ENCODE results near the gene BCAS1. TPM values are rescaled to one million over a fixed set of nuclear protein-coding genes. Genes with fewer than 3 reads are reported as not detected.

Gene BCAS1
- total RNA-seq, 2 experiments from 2014 or later, result 0.16 to 0.19 TPM

DNA sequence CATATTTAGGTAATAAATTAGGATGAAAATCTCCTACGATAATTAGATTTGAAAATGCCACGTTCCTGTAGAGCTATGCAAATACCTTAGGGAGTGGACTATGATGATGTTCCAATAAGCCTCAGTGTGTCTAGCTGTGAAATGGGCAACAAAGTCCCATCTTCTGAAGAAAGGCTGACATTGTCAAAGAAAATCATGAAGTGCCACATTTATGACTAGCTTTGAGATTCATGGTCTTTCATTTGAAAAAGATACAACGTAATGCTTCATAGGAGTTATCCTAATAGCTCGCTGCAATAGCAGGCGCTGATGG is 23.8 kb upstream of the BCAS1 start:
- BruUV-seq (replicated peaks), result no TSS peak
- POLR2A ChIA-PET, result interaction anchor here (1.4 kb wide), 1 partner anchor 105 kb away, joined by 4 read pairs; no protein-coding TSS in a partner anchor
- Histone ChIP-seq H3K79me2 (ENCODE audit: insufficient read depth, low read depth, low read length) (no peaks in the 10 kb centered on the region), H4K20me1 (ENCODE audit: insufficient read depth, low read length) (no peaks in the 10 kb centered on the region), H3K36me3 (ENCODE audit: insufficient read depth, low read length) (no peaks in the 10 kb centered on the region), H3K9me2 (ENCODE audit: insufficient read depth, low read length) (no peaks in the 10 kb centered on the region), H2AFZ (ENCODE audit: low read length) (no peak overlapping the region), H3K4me2 (ENCODE audit: low read length) (no peak overlapping the region), H3K4me3 (ENCODE audit: low read depth, low read length, poor library complexity, severe bottlenecking) (no peak overlapping the region), H3K27ac (ENCODE audit: low read depth, low read length, poor library complexity, severe bottlenecking) (no peak overlapping the region), H3K9me3 (ENCODE audit: low read length) (no peaks in the 10 kb centered on the region), H3K4me1 (ENCODE audit: insufficient read depth, low read length, poor library complexity, severe bottlenecking) (no peaks in the 10 kb centered on the region)
- TF ChIP-seq EZH2phosphoT487 (IDR thresholded peaks at IDR 0.05; ENCODE audit: borderline replicate concordance, low read depth, low read length), result no peak
- TF ChIP-seq, protein P1, sequence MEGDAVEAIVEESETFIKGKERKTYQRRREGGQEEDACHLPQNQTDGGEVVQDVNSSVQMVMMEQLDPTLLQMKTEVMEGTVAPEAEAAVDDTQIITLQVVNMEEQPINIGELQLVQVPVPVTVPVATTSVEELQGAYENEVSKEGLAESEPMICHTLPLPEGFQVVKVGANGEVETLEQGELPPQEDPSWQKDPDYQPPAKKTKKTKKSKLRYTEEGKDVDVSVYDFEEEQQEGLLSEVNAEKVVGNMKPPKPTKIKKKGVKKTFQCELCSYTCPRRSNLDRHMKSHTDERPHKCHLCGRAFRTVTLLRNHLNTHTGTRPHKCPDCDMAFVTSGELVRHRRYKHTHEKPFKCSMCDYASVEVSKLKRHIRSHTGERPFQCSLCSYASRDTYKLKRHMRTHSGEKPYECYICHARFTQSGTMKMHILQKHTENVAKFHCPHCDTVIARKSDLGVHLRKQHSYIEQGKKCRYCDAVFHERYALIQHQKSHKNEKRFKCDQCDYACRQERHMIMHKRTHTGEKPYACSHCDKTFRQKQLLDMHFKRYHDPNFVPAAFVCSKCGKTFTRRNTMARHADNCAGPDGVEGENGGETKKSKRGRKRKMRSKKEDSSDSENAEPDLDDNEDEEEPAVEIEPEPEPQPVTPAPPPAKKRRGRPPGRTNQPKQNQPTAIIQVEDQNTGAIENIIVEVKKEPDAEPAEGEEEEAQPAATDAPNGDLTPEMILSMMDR (conservative IDR thresholded peaks at IDR 0.05; ENCODE audit: low read length), result no peak
- no peak for DNase-seq (ENCODE audit: low spot score)
- intact Hi-C loops (cut with micrococcal nuclease; ENCODE audit: unreplicated experiment), result no loop called here
- CTCF ChIA-PET (ENCODE audit: unreplicated experiment), result no interaction called here

DNA sequence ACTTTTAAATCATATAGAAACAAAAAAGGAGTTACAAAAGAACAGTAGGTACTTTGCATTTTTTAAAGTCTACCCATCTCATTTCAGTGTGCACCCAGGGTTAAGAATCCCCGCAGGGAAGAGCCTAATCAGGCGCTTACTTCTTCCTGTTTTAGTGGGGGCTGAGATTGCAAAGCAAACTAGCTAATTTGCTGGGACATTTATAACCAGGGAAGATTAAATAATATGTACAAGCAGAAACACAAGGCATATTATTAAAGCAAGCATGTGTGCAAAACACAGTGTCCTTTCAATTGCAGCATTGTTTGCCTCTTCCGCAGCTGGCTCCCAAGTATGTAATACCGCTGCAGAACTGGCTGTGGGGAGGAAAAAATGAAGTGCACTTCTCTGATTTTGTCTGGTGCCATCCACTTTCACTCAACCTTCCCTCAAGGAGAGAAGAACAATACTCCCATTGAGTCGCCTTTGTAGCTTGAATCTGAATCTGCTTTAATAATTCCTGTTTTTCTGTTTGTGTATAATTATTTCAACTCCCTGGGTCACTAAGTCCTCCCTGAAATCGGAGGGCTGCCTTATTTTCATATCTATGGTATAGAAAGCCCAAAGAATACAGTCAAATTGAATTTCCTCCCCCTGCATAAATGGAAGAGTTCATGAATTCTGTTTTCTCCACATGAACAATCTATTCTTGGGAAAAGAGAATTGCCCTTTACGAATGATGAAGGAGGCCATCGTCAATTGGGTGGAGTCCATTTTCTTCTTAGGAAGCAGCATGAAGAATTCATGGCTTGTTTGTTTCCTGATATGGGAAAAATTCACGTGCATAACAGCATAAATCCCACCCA is 23.3 kb upstream of the BCAS1 start:
- no peak for DNase-seq (ENCODE audit: low spot score)
- Histone ChIP-seq H3K4me3 (ENCODE audit: low read depth, low read length, poor library complexity, severe bottlenecking) (no peak overlapping the region), H3K79me2 (ENCODE audit: insufficient read depth, low read depth, low read length) (no peaks in the 10 kb centered on the region), H3K4me1 (ENCODE audit: insufficient read depth, low read length, poor library complexity, severe bottlenecking) (no peaks in the 10 kb centered on the region), H3K27ac (ENCODE audit: low read depth, low read length, poor library complexity, severe bottlenecking) (no peak overlapping the region), H2AFZ (ENCODE audit: low read length) (no peak overlapping the region), H4K20me1 (ENCODE audit: insufficient read depth, low read length) (no peaks in the 10 kb centered on the region), H3K9me2 (ENCODE audit: insufficient read depth, low read length) (no peaks in the 10 kb centered on the region), H3K4me2 (ENCODE audit: low read length) (no peak overlapping the region), H3K36me3 (ENCODE audit: insufficient read depth, low read length) (no peaks in the 10 kb centered on the region), H3K9me3 (ENCODE audit: low read length) (no peaks in the 10 kb centered on the region)
- CTCF ChIA-PET (ENCODE audit: unreplicated experiment), result no interaction called here
- intact Hi-C loops (cut with micrococcal nuclease; ENCODE audit: unreplicated experiment), result no loop called here
- TF ChIP-seq EZH2phosphoT487 (IDR thresholded peaks at IDR 0.05; ENCODE audit: borderline replicate concordance, low read depth, low read length), result no peak
- TF ChIP-seq, protein P1 (conservative IDR thresholded peaks at IDR 0.05; ENCODE audit: low read length), result no peak
- no TSS peak for BruUV-seq (replicated peaks)
- POLR2A ChIA-PET, result interaction anchor here (1.4 kb wide), 1 partner anchor 106 kb away, joined by 4 read pairs; no protein-coding TSS in a partner anchor

DNA sequence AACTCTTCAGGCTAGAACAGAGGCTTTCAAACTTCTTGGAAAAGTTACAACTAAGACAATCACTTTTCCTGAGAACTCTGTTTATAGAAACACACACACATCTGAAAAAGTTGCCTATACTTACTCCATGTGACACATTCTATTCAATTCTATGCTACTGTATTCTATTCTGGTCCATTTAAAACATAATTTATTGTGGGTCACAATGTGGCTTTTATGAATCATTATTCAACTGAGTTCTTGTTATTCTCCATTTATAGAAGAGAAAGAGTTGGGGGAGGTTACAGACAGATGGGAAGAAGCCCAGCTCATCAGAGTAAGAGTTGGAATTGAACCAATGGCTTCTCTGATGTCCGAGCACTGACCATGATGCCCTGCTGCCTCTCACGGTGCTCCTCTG is 21.6 kb upstream of the BCAS1 start:
- CTCF ChIA-PET (ENCODE audit: unreplicated experiment), result interaction anchor here (0.6 kb wide), 1 partner anchor 17 kb away, joined by 4 read pairs; no protein-coding TSS in a partner anchor
- H3K36me3 ChIP-seq (ENCODE audit: insufficient read depth, low read length), result no peaks in the 10 kb centered on the region
- intact Hi-C loops (cut with micrococcal nuclease; ENCODE audit: unreplicated experiment), result no loop called here

More for the DNA sequence above, 21.6 kb upstream of the BCAS1 start:
- DNase-seq (ENCODE audit: low spot score), result no peak
- Histone ChIP-seq H3K4me2 (ENCODE audit: low read length) (no peak overlapping the region), H4K20me1 (ENCODE audit: insufficient read depth, low read length) (no peaks in the 10 kb centered on the region), H3K9me3 (ENCODE audit: low read length) (no peaks in the 10 kb centered on the region), H3K4me1 (ENCODE audit: insufficient read depth, low read length, poor library complexity, severe bottlenecking) (no peaks in the 10 kb centered on the region), H3K9me2 (ENCODE audit: insufficient read depth, low read length) (no peaks in the 10 kb centered on the region), H3K27ac (ENCODE audit: low read depth, low read length, poor library complexity, severe bottlenecking) (no peak overlapping the region), H2AFZ (ENCODE audit: low read length) (no peak overlapping the region), H3K79me2 (ENCODE audit: insufficient read depth, low read depth, low read length) (no peaks in the 10 kb centered on the region), H3K4me3 (ENCODE audit: low read depth, low read length, poor library complexity, severe bottlenecking) (no peak overlapping the region)
- POLR2A ChIA-PET, result interaction anchor here (1.0 kb wide), 1 partner anchor 9 kb away, joined by 4 read pairs; no protein-coding TSS in a partner anchor
- TF ChIP-seq, protein P1 (conservative IDR thresholded peaks at IDR 0.05; ENCODE audit: low read length), result no peak
- TF ChIP-seq EZH2phosphoT487 (IDR thresholded peaks at IDR 0.05; ENCODE audit: borderline replicate concordance, low read depth, low read length), result no peak
- no TSS peak for BruUV-seq (replicated peaks)
